RWPE2 (cell line): ENCODE results near the gene KATNAL2.

Source experiments
- ATAC-seq: fragments of 200-7000 bp; cut with Tn5 transposase; 3 replicates; pipeline ENCODE4 v1.9.1; 2021; ENCODE audit warnings: low read depth
- DNase-seq: peaks from one replicate; pipeline ENCODE4 v3.0.0-alpha.2; 2020; ENCODE audit warnings: low spot score
- H3K27ac ChIP-seq: fragments of 450-650 bp; 2 replicates; pipeline ENCODE4 v1.5.1; 2017; ENCODE audit warnings: mild to moderate bottlenecking; ENCODE audit not compliant: poor library complexity, severe bottlenecking
- H3K27me3 ChIP-seq: fragments of 250-450 bp; sonication (Bioruptor Pico); 2 replicates; pipeline ENCODE4 v1.5.1; 2021; ENCODE audit warnings: mild to moderate bottlenecking, moderate library complexity; ENCODE audit not compliant: insufficient read depth, poor library complexity, severe bottlenecking
- H3K36me3 ChIP-seq: fragments of 250-450 bp; sonication (Bioruptor Pico); 2 replicates; pipeline ENCODE4 v1.5.1; 2020; ENCODE audit warnings: low read depth, mild to moderate bottlenecking, moderate library complexity
- H3K4me1 ChIP-seq: fragments of 250-450 bp; sonication (Bioruptor Pico); 2 replicates; pipeline ENCODE4 v1.5.1; 2021; ENCODE audit warnings: mild to moderate bottlenecking, moderate library complexity; ENCODE audit not compliant: insufficient read depth, poor library complexity, severe bottlenecking
- H3K4me3 ChIP-seq: fragments of 250-450 bp; sonication (Bioruptor Pico); 2 replicates; pipeline ENCODE4 v1.5.1; 2021; ENCODE audit warnings: mild to moderate bottlenecking, moderate library complexity; ENCODE audit not compliant: severe bottlenecking
- H3K9me3 ChIP-seq: fragments of 250-450 bp; sonication (Bioruptor Pico); 2 replicates; pipeline ENCODE4 v1.5.1; 2021; ENCODE audit warnings: mild to moderate bottlenecking, moderate library complexity; ENCODE audit not compliant: severe bottlenecking
- CTCF ChIP-seq: fragments of 450-650 bp; IDR thresholded peaks from one replicate; pipeline ENCODE4 v1.5.1; 2017; ENCODE audit warnings: mild to moderate bottlenecking, moderate library complexity; ENCODE audit not compliant: poor library complexity, severe bottlenecking

Gene KATNAL2

GRCh38 chr18:46920653-46921052 lies 3.3 kb downstream of the KATNAL2 start:
- no peaks in the 10 kb centered on the region for H3K36me3 ChIP-seq
- no peaks in the 10 kb centered on the region for H3K9me3 ChIP-seq
- no peak for DNase-seq
- H3K27ac ChIP-seq = no peak overlapping the region
- no peaks in the 10 kb centered on the region for H3K27me3 ChIP-seq
- no peak for ATAC-seq
- no peak overlapping the region for H3K4me3 ChIP-seq
- TF ChIP-seq CTCF = no peak
- H3K4me1 ChIP-seq = peaks cover 9% of the 10 kb centered on the region

DNA sequence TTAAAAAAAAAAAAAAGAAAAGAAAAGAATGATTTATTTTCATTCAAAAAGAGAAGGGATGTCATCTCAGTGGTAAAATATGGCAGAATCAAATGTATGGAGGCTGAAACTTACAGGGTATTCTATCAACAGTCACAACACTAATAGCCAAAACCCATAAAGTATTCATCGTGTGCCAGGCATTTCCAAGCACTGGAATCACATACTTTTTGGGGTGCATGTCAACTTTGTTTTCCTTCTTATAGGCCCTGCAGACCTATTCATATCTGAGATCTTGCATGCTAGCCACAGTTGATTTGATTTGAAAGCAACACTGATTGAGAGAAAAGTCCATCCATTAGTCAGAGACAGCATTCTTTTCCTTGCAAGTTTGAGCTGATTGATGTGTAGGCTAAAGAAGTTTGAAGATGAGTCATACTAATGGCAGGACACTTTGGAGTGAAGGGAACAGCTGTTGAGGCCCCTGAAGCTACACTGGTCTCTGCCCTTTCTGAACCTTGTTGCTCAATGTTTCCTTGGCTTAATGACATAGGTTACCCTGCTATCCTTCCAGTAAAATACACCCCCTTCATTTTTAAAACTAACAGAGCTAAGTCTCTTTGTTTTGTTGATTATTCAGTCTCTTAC lies 22.0 kb downstream of the KATNAL2 start:
- DNase-seq (no peak), ATAC-seq (peak; percentile 72)
- Histone ChIP-seq H3K36me3 (no peaks in the 10 kb centered on the region), H3K27me3 (no peaks in the 10 kb centered on the region), H3K4me3 (no peak overlapping the region), H3K9me3 (no peaks in the 10 kb centered on the region), H3K27ac (no peak overlapping the region), H3K4me1 (no peaks in the 10 kb centered on the region)
- no peak for TF ChIP-seq CTCF

GRCh38 chr18:46939998-46940571 lies 22.7 kb downstream of the KATNAL2 start:
- Histone ChIP-seq H3K27ac (no peak overlapping the region), H3K4me3 (no peak overlapping the region), H3K36me3 (no peaks in the 10 kb centered on the region), H3K9me3 (no peaks in the 10 kb centered on the region), H3K27me3 (no peaks in the 10 kb centered on the region), H3K4me1 (no peaks in the 10 kb centered on the region)
- no peak for TF ChIP-seq CTCF
- no peak for ATAC-seq
- no peak for DNase-seq

DNA sequence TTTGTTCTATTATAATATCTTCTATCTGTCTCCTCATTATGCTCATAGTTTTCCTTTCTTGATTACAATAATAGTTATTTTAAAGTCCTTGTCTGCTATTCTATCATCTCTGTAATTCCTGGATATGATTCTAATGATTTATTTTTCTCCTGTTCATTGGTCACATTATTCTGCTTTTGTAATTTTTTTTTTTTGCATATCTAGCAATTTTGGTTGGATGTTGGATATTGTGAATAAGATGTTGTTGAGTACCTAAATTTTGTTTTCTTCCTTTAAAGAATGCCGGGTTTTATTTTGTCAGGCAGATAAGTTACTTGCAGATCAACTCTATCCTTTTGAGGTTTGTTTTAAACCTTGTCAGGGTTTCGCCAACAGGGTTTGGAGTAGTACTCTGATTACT lies 25.2 kb downstream of the KATNAL2 start:
- no peaks in the 10 kb centered on the region for H3K4me1 ChIP-seq
- no peak overlapping the region for H3K4me3 ChIP-seq
- no peaks in the 10 kb centered on the region for H3K36me3 ChIP-seq
- no peaks in the 10 kb centered on the region for H3K9me3 ChIP-seq
- ATAC-seq (no peak), DNase-seq (no peak)
- no peaks in the 10 kb centered on the region for H3K27me3 ChIP-seq
- H3K27ac ChIP-seq = no peak overlapping the region
- TF ChIP-seq CTCF = no peak

DNA sequence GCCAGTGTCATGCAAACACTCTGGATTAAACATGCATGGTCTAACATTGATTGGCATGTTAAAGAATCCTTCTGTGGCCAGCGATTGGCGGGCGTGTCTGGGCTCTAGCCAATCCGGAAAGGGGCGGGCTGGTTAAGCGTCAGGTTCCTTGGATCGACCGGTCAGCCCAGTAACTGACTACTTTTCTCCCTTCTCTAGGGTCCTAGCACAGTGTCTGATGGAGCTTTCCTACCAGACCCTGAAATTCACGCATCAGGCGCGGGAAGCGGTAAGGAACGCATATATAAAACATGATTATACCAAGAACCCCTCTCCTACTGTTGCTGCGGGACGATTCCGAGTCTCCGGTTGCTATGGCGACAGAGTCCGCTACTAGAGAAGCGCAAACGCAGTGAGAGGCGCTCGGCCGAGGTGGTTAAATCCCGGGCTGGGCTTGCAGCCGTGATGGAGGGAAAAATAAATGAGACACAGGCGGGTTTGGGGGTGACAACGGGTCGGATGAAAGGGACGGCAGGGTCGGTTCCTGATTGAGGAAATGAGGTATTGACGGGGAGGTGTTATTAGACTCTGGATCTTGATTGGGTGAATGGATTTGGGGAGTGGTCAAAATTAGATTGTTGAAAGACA lies 29.4 kb downstream of the KATNAL2 start:
- DNase-seq (peak; percentile 79), ATAC-seq (peak; percentile 99)
- H3K9me3 ChIP-seq = no peaks in the 10 kb centered on the region

More for the DNA sequence above, 29.4 kb downstream of the KATNAL2 start:
- no peaks in the 10 kb centered on the region for H3K4me1 ChIP-seq
- H3K27ac ChIP-seq = no peak overlapping the region
- peak overlapping the region; percentile 39 for H3K4me3 ChIP-seq
- no peaks in the 10 kb centered on the region for H3K27me3 ChIP-seq
- TF ChIP-seq CTCF = no peak
- H3K36me3 ChIP-seq = no peaks in the 10 kb centered on the region
